Endothelial cell of umbilical vein (primary cell): ENCODE results near the gene DCDC1. TPM values are rescaled to one million over a fixed set of nuclear protein-coding genes. Genes with fewer than 3 reads are reported as not detected.

Experiments
- BruUV-seq: library from RNA; stranded (reverse); fragments of 400-500 nt; replicated peaks from 2 replicates; lab custom pipeline; 2021; lab: Mats Ljungman, UMichigan
- CTCF ChIA-PET: fragments of 300-600, 350-600 bp; sonication (Branson Sonifier 250); formaldehyde crosslinking; loops from one replicate; lab custom pipeline; 2021; ENCODE audit warnings: antibody characterized with exemption, inconsistent platforms; lab: Charles Lee
- POLR2A ChIA-PET: fragments of 300-600, 350-600 bp; sonication (Branson Sonifier 250); formaldehyde crosslinking; loops from one replicate; lab custom pipeline; 2021; ENCODE audit warnings: antibody characterized with exemption, inconsistent platforms; lab: Charles Lee
- DNase-seq: peaks from one replicate; pipeline ENCODE4 v3.0.0-alpha.2; 2011; ENCODE audit warnings: low read depth, low spot score
- FAIRE-seq: peaks from 2 replicates; lab custom pipeline; 2011; peaks lifted over from hg19 to GRCh38; lab: Jason Lieb, UNC
- H2AFZ ChIP-seq: 2 replicates; pipeline ENCODE4 v1.6.0; 2012; ENCODE audit warnings: low read depth, low read length, control low read depth, inconsistent platforms
- H3K27ac ChIP-seq: 2 replicates; pipeline ENCODE4 v1.5.1; 2011; ENCODE audit warnings: low read depth, mild to moderate bottlenecking, control low read depth, low read length, moderate library complexity; ENCODE audit not compliant: insufficient read depth
- H3K27me3 ChIP-seq, 2 experiments: 2 replicates each; pipeline versions ENCODE4 v1.6.0 to v1.6.1; 2011; ENCODE audit warnings: low read length in 2 of 2, mixed read lengths in 1 of 2; ENCODE audit not compliant: control insufficient read depth in 2 of 2, insufficient read depth in 2 of 2
- H3K36me3 ChIP-seq, 2 experiments: 2 replicates in 1 of 2; 3 replicates in 1 of 2; pipeline ENCODE4 v1.5.1; 2011; ENCODE audit warnings: low read length in 2 of 2, mild to moderate bottlenecking in 1 of 2, moderate library complexity in 1 of 2; ENCODE audit not compliant: control insufficient read depth in 2 of 2, insufficient read depth in 2 of 2; ENCODE audit errors: extremely low read depth in 1 of 2
- H3K4me1 ChIP-seq: 3 replicates; pipeline ENCODE4 v1.5.1; 2011; ENCODE audit warnings: mild to moderate bottlenecking, low read length; ENCODE audit not compliant: control insufficient read depth, insufficient read depth; ENCODE audit errors: extremely low read depth
- H3K4me2 ChIP-seq: 2 replicates; pipeline ENCODE4 v1.6.1; 2011; ENCODE audit warnings: low read length, control low read depth, mixed read lengths; ENCODE audit not compliant: insufficient read depth
- H3K4me3 ChIP-seq, 3 experiments: fragments of 200-600 bp in 1 of 3; sonication (generic), shearing (Covaris generic) in 1 of 3; replicated peaks in 1 of 3; 2 replicates each; pipeline ENCODE4 v1.5.1; 2011 to 2016; ENCODE audit warnings: control low read depth in 3 of 3, low read length in 3 of 3, mild to moderate bottlenecking in 2 of 3, inconsistent platforms in 1 of 3, low read depth in 1 of 3, moderate library complexity in 1 of 3; ENCODE audit not compliant: insufficient read depth in 1 of 3
- H3K79me2 ChIP-seq: 2 replicates; pipeline ENCODE4 v1.6.0; 2012; ENCODE audit warnings: low read length, inconsistent platforms; ENCODE audit not compliant: control insufficient read depth, insufficient read depth
- H3K9ac ChIP-seq: replicated peaks from 2 replicates; pipeline ENCODE3; 2011; ENCODE audit warnings: low read length, control low read depth; ENCODE audit not compliant: insufficient read depth; ENCODE audit errors: extremely low read depth
- H3K9me1 ChIP-seq: replicated peaks from 3 replicates; pipeline ENCODE4 v1.6.0; 2011; ENCODE audit warnings: mild to moderate bottlenecking, low read length; ENCODE audit not compliant: control insufficient read depth, insufficient read depth; ENCODE audit errors: extremely low read depth
- H3K9me3 ChIP-seq: replicated peaks from 2 replicates; pipeline ENCODE4 v1.5.1; 2012; ENCODE audit warnings: low read length, inconsistent platforms; ENCODE audit not compliant: control insufficient read depth, insufficient read depth
- H4K20me1 ChIP-seq: replicated peaks from 2 replicates; pipeline ENCODE3; 2011; ENCODE audit warnings: mild to moderate bottlenecking, low read length; ENCODE audit not compliant: control insufficient read depth, insufficient read depth; ENCODE audit errors: extremely low read depth
- CTCF ChIP-seq, 2 donors: IDR thresholded peaks; 1 replicate in 1 of 2; 2 replicates in 1 of 2; pipeline ENCODE4 v1.5.1; 2011; ENCODE audit warnings: low read length in 2 of 2, mild to moderate bottlenecking in 2 of 2, moderate library complexity in 2 of 2, control low read depth in 1 of 2, inconsistent platforms in 1 of 2, low read depth in 1 of 2; ENCODE audit not compliant: insufficient read depth in 1 of 2; ENCODE audit errors: extremely low read depth in 1 of 2
- EZH2 ChIP-seq: IDR thresholded peaks from 2 replicates; pipeline ENCODE4 v1.6.1; 2012; ENCODE audit warnings: borderline replicate concordance, low read depth, mild to moderate bottlenecking, moderate library complexity, low read length, inconsistent platforms; ENCODE audit not compliant: severe bottlenecking
- FOS ChIP-seq: IDR thresholded peaks from 2 replicates; pipeline ENCODE4 v1.6.1; 2011; ENCODE audit warnings: mild to moderate bottlenecking, low read length, moderate library complexity, borderline replicate concordance; ENCODE audit not compliant: insufficient read depth
- GATA2 ChIP-seq: IDR thresholded peaks from 2 replicates; pipeline ENCODE4 v1.7.0; 2011; ENCODE audit warnings: low read depth, mild to moderate bottlenecking, moderate library complexity, mixed read lengths, low read length; ENCODE audit not compliant: insufficient read length, insufficient read depth
- JUN ChIP-seq: IDR thresholded peaks from 2 replicates; pipeline ENCODE4 v1.6.1; 2011; ENCODE audit warnings: borderline replicate concordance, low read depth; ENCODE audit not compliant: insufficient read length, insufficient read depth
- MAX ChIP-seq: IDR thresholded peaks from 2 replicates; pipeline ENCODE4 v1.6.1; 2011; ENCODE audit not compliant: insufficient read depth, insufficient read length
- MYC ChIP-seq: IDR thresholded peaks from one replicate; pipeline ENCODE4 v1.6.1; 2011; ENCODE audit warnings: mild to moderate bottlenecking, low read depth, low read length
- POLR2A ChIP-seq: IDR thresholded peaks from 2 replicates; pipeline ENCODE4 v1.6.1; 2012; ENCODE audit warnings: low read depth, mild to moderate bottlenecking, control low read depth, low read length
- POLR2AphosphoS5 ChIP-seq: IDR thresholded peaks from 2 replicates; pipeline ENCODE4 v1.6.1; 2012; ENCODE audit warnings: low read depth, mild to moderate bottlenecking, control low read depth, low read length, moderate library complexity; ENCODE audit not compliant: insufficient read depth
- dilution Hi-C: fragments of 300-500 bp; cut with MboI; formaldehyde crosslinking; loops from one replicate; pipeline ENCODE4 v1.15.0; 2019; ENCODE audit warnings: low sequenced_read_pairs; ENCODE audit not compliant: extremely low pct_ligation_motif_present
- intact Hi-C: fragments of 100-400 bp; cut with micrococcal nuclease; formaldehyde crosslinking; loops from one replicate; pipeline ENCODE4 v1.10.0; 2022
- polyA plus RNA-seq, 4 experiments: library from polyadenylated mRNA; depleted of rRNA in 3 of 4; stranded (reverse) in 3 of 4; unstranded in 1 of 4; fragments of >200 nt; gene quantifications; 2 replicates each; pipeline versions ENCODE4 v1.2.1 to v1.2.3, GENCODE V29; 2011 to 2012; ENCODE audit warnings: missing spikeins in 1 of 4
- total RNA-seq: library from RNA; stranded (reverse); gene quantifications from 2 replicates; pipeline ENCODE4 v1.2.3, GENCODE V29; 2021

DCDC1 gene
- total and polyA plus RNA-seq, 2 donors (not counting 3 experiments of a cell fraction or from before 2014, with no cell fraction given): 0.04 TPM; not detected in 1

- no peak for DNase-seq
- POLR2A ChIA-PET: no interaction called here
- intact Hi-C loops: no loop called here
Observed at GRCh38 chr11:30826911-30827310, 542.6 kb downstream of the DCDC1 start.

More at GRCh38 chr11:30826911-30827310, 542.6 kb downstream of the DCDC1 start:
- no peak for TF ChIP-seq FOS
- TF ChIP-seq EZH2: no peak
- TF ChIP-seq GATA2: no peak
- no peak for TF ChIP-seq POLR2AphosphoS5
- TF ChIP-seq MYC: no peak
- TF ChIP-seq MAX: no peak
- TF ChIP-seq POLR2A: no peak
- no peak for TF ChIP-seq CTCF (IDR thresholded peaks at IDR 0.05; ENCODE audit: extremely low read depth in 1 of 2, insufficient read depth in 1 of 2, low read depth in 1 of 2, low read length in 2 of 2)
- TF ChIP-seq JUN: no peak
- CTCF ChIA-PET: no interaction called here
- Histone ChIP-seq H3K9ac (no peak overlapping the region), H3K27ac (no peak overlapping the region), H3K9me1 (no peaks in the 10 kb centered on the region), H3K36me3 (no peaks in the 10 kb centered on the region), H3K9me3 (no peaks in the 10 kb centered on the region), H2AFZ (no peak overlapping the region), H4K20me1 (no peaks in the 10 kb centered on the region), H3K4me3 (no peak overlapping the region), H3K27me3 (no peaks in the 10 kb centered on the region), H3K4me2 (no peak overlapping the region), H3K79me2 (no peaks in the 10 kb centered on the region), H3K4me1 (no peaks in the 10 kb centered on the region)
- dilution Hi-C loops: no loop called here
- BruUV-seq: no TSS peak
- no peak for FAIRE-seq
